GM21576 (cell line): Measurements from ENCODE around the gene LCP2.
A peak's percentile ranks its signal among the peaks of the same experiment; 100 is the strongest.

Source experiments
- ATAC-seq: cut with Tn5 transposase; IDR thresholded peaks from one replicate; pipeline ENCODE4 v1.9.1; 2021; ENCODE audit warnings: mild to moderate bottlenecking, moderate library complexity; ENCODE audit not compliant: unreplicated experiment

The LCP2 gene

GRCh38 chr5:170276140-170276539, 21.4 kb downstream of the LCP2 start:
- ATAC-seq = no peak

GRCh38 chr5:170275376-170275994, 22.1 kb downstream of the LCP2 start:
- no peak for ATAC-seq

- ATAC-seq = no peak
Observed at GRCh38 chr5:170273968-170274710, 23.4 kb downstream of the LCP2 start.

- ATAC-seq = no peak
Observed at GRCh38 chr5:170270293-170271069, 27.1 kb downstream of the LCP2 start.

GRCh38 chr5:170269579-170269978, 28.0 kb downstream of the LCP2 start:
- no peak for ATAC-seq

GRCh38 chr5:170268884-170269283, 28.7 kb downstream of the LCP2 start:
- no peak for ATAC-seq

- no peak for ATAC-seq
Observed at GRCh38 chr5:170268153-170268689, 29.4 kb downstream of the LCP2 start.

GRCh38 chr5:170267431-170268152, 30.0 kb downstream of the LCP2 start:
- ATAC-seq = peak; percentile 88

GRCh38 chr5:170266570-170267381, 30.8 kb downstream of the LCP2 start:
- ATAC-seq = no peak

GRCh38 chr5:170265522-170265921, 32.1 kb downstream of the LCP2 start:
- ATAC-seq = no peak

- no peak for ATAC-seq
Observed at GRCh38 chr5:170263906-170264305, 33.7 kb downstream of the LCP2 start.

- no peak for ATAC-seq
Observed at GRCh38 chr5:170262061-170263045, 35.2 kb downstream of the LCP2 start.

- ATAC-seq = no peak
Observed at GRCh38 chr5:170261528-170262043, 36.0 kb downstream of the LCP2 start.

- ATAC-seq = no peak
Observed at GRCh38 chr5:170257370-170257769, 40.2 kb downstream of the LCP2 start.

GRCh38 chr5:170256571-170256970, 41.0 kb downstream of the LCP2 start:
- ATAC-seq = no peak

GRCh38 chr5:170254056-170254455, 43.5 kb downstream of the LCP2 start:
- ATAC-seq = peak; percentile 89

GRCh38 chr5:170252720-170253350, 44.7 kb downstream of the LCP2 start:
- ATAC-seq = no peak

GRCh38 chr5:170252109-170252508, 45.5 kb downstream of the LCP2 start:
- ATAC-seq = no peak
